B cell (primary cell): ENCODE data around the gene INF2. TPM values are rescaled to one million over a fixed set of nuclear protein-coding genes. Genes with fewer than 3 reads are reported as not detected.

Experiments used
- ATAC-seq: fragments of 200-7000 bp; cut with Tn5 transposase; one replicate; pipeline ENCODE4 v1.10.0; 2021; ENCODE audit warnings: low read depth, mild to moderate bottlenecking, moderate number of reproducible peaks, moderate library complexity
- CTCF ChIA-PET: fragments of 350-600 bp; sonication (Branson Sonifier 250); formaldehyde crosslinking; loops from one replicate; lab custom pipeline; 2021; ENCODE audit warnings: antibody characterized with exemption, inconsistent platforms; lab: Charles Lee
- POLR2A ChIA-PET: fragments of 350-600 bp; sonication (Branson Sonifier 250); formaldehyde crosslinking; loops from one replicate; lab custom pipeline; 2021; ENCODE audit warnings: antibody characterized with exemption; lab: Charles Lee
- DNase-seq: peaks from one replicate; pipeline ENCODE4 v3.0.0; 2013
- H2AFZ ChIP-seq: 2 replicates; pipeline ENCODE4 v1.6.1; 2012; ENCODE audit warnings: mild to moderate bottlenecking, low read depth, low read length; ENCODE audit not compliant: insufficient read depth, poor library complexity, severe bottlenecking
- H3K27ac ChIP-seq, 2 donors: 1 replicate in 1 of 2; 2 replicates in 1 of 2; pipeline ENCODE4 v1.5.1; 2012 to 2013; ENCODE audit warnings: low read length in 2 of 2, mild to moderate bottlenecking in 2 of 2, moderate library complexity in 1 of 2
- H3K27me3 ChIP-seq, 4 experiments: fragments of 200-600 bp in 1 of 4; sonication (generic) in 1 of 4; replicated peaks in 1 of 4; 1 replicate in 2 of 4; 2 replicates in 2 of 4; pipeline versions ENCODE4 v1.6.1 to v1.7.0; 2013 to 2016; ENCODE audit warnings: low read length in 3 of 4, mild to moderate bottlenecking in 2 of 4, mixed read lengths in 1 of 4, moderate library complexity in 1 of 4; ENCODE audit not compliant: insufficient read depth in 4 of 4, control insufficient read depth in 3 of 4; ENCODE audit errors: control extremely low read depth in 1 of 4
- H3K36me3 ChIP-seq, 2 experiments: replicated peaks in 1 of 2; 1 replicate in 1 of 2; 2 replicates in 1 of 2; pipeline versions ENCODE4 v1.6.1 to v1.7.1; 2013; ENCODE audit warnings: low read length in 1 of 2; ENCODE audit not compliant: insufficient read depth in 2 of 2, control insufficient read depth in 1 of 2; ENCODE audit errors: control extremely low read depth in 1 of 2, extremely low read depth in 1 of 2
- H3K4me1 ChIP-seq, 2 donors: fragments of 200-600 bp in 1 of 2; sonication (generic) in 1 of 2; 1 replicate in 1 of 2; 2 replicates in 1 of 2; pipeline versions ENCODE4 v1.5.1 to v1.6.1; 2013 to 2017; ENCODE audit warnings: low read length in 2 of 2; ENCODE audit not compliant: control insufficient read depth in 2 of 2, insufficient read depth in 2 of 2
- H3K4me2 ChIP-seq: replicated peaks from 2 replicates; pipeline ENCODE3; 2012; ENCODE audit warnings: mild to moderate bottlenecking, low read depth, low read length; ENCODE audit not compliant: poor library complexity, severe bottlenecking
- H3K4me3 ChIP-seq, 5 experiments: fragments of 200-600 bp in 1 of 5; sonication (generic) in 1 of 5; 1 replicate in 3 of 5; 2 replicates in 2 of 5; pipeline versions ENCODE4 v1.5.1 to v1.7.0; 2011 to 2016; ENCODE audit warnings: low read length in 4 of 5, mild to moderate bottlenecking in 4 of 5, low read depth in 2 of 5, control low read depth in 1 of 5, moderate library complexity in 1 of 5; ENCODE audit not compliant: insufficient read depth in 1 of 5; ENCODE audit errors: control extremely low read depth in 1 of 5, extremely low read depth in 1 of 5
- H3K79me2 ChIP-seq: fragments of 200-600 bp; sonication (generic); one replicate; pipeline ENCODE4 v1.6.0; 2016; ENCODE audit warnings: low read length; ENCODE audit not compliant: control insufficient read depth, insufficient read depth
- H3K9ac ChIP-seq: fragments of 200-600 bp; sonication (generic); 2 replicates; pipeline ENCODE4 v1.6.1; 2017; ENCODE audit warnings: mild to moderate bottlenecking, low read length, moderate library complexity
- H3K9me3 ChIP-seq, 3 donors: one replicate each; pipeline versions ENCODE4 v1.6.1 to v1.7.1; 2013; ENCODE audit warnings: low read length in 2 of 3; ENCODE audit not compliant: control insufficient read depth in 2 of 3, insufficient read depth in 1 of 3; ENCODE audit errors: control extremely low read depth in 1 of 3
- H4K20me1 ChIP-seq: 2 replicates; pipeline ENCODE4 v1.6.0; 2012; ENCODE audit warnings: mild to moderate bottlenecking, low read length; ENCODE audit not compliant: insufficient read depth, control insufficient read depth, poor library complexity, severe bottlenecking
- H3K27ac Mint-ChIP-seq: one replicate; pipeline ENCODE4 v1.8.0; 2021; ENCODE audit warnings: mixed read lengths
- H3K27me3 Mint-ChIP-seq: one replicate; pipeline ENCODE4 v1.8.0; 2021; ENCODE audit warnings: mixed read lengths
- H3K4me1 Mint-ChIP-seq: one replicate; pipeline ENCODE4 v1.8.0; 2021; ENCODE audit warnings: mixed read lengths
- H3K4me3 Mint-ChIP-seq: one replicate; pipeline ENCODE4 v1.8.0; 2021; ENCODE audit warnings: mixed read lengths
- H3K9me3 Mint-ChIP-seq: one replicate; pipeline ENCODE4 v1.8.0; 2022; ENCODE audit warnings: mixed read lengths; ENCODE audit not compliant: insufficient read depth
- CTCF ChIP-seq: fragments of 200-600 bp; IDR thresholded peaks from one replicate; pipeline ENCODE4 v1.8.0; 2022; ENCODE audit warnings: antibody characterized with exemption, mild to moderate bottlenecking
- EZH2 ChIP-seq: IDR thresholded peaks from 2 replicates; pipeline ENCODE4 v1.6.1; 2012; ENCODE audit warnings: borderline replicate concordance, low read depth, mild to moderate bottlenecking, moderate library complexity, low read length; ENCODE audit not compliant: insufficient read depth, poor library complexity, severe bottlenecking
- WGBS: methylation state at CpG from one replicate; pipeline ENCODE4 v1.1.5; 2013; ENCODE audit warnings: missing lambda C conversion rate; ENCODE audit not compliant: insufficient coverage; 5-methylcytosine and 5-hydroxymethylcytosine counted together
- intact Hi-C: fragments of 100-400 bp; cut with micrococcal nuclease; formaldehyde crosslinking; loops from one replicate; pipeline ENCODE4 v1.10.0; 2022
- polyA plus RNA-seq: library from polyadenylated mRNA; depleted of rRNA; stranded (reverse); fragments of >200 nt; gene quantifications from 2 replicates; pipeline ENCODE4 v1.2.3, GENCODE V29; 2012
- total RNA-seq, 2 donors: library from RNA; stranded (reverse); fragments of 120-200 nt in 1 of 2; gene quantifications; 1 replicate in 1 of 2; 2 replicates in 1 of 2; pipeline versions ENCODE4 v1.2.3 to v1.2.4, GENCODE V29; 2013 to 2022

Gene INF2
- total and polyA plus RNA-seq, 2 donors (not counting 1 experiment from before 2014, with no cell fraction given), result 90.2 to 100 TPM

- CTCF ChIA-PET, result interaction anchor here (1.1 to 2.5 kb wide), 4 partner anchors 9 to 54 kb away, joined by 3 to 5 read pairs (median 4); no protein-coding TSS in a partner anchor
- peak overlapping the region; percentile 55 to 63 for H3K27ac ChIP-seq
Measured at GRCh38 chr14:104694475-104694950, 5.1 kb downstream of the INF2 start.

More at GRCh38 chr14:104694475-104694950, 5.1 kb downstream of the INF2 start:
- ATAC-seq (no peak), DNase-seq (no peak)
- no peak overlapping the region for H2AFZ ChIP-seq
- no peaks in the 10 kb centered on the region for H3K27me3 ChIP-seq
- H3K4me1 Mint-ChIP-seq, result peaks cover 43% of the 10 kb centered on the region
- H4K20me1 ChIP-seq, result peaks cover 93% of the 10 kb centered on the region
- H3K9ac ChIP-seq, result peak overlapping the region; percentile 43
- POLR2A ChIA-PET, result interaction anchor here (0.6 kb wide), 1 partner anchor 110 kb away, joined by 3 read pairs; no protein-coding TSS in a partner anchor
- H3K27me3 Mint-ChIP-seq, result no peaks in the 10 kb centered on the region
- peaks cover 86% of the 10 kb centered on the region for H3K79me2 ChIP-seq
- 95% methylated on average over 15 of the region's 15 CpGs for WGBS
- peaks cover 0 to 14% of the 10 kb centered on the region in 2 experiments for H3K36me3 ChIP-seq
- H3K9me3 ChIP-seq, result no peaks in the 10 kb centered on the region
- peak overlapping the region; percentile 69 for H3K4me2 ChIP-seq
- peaks cover 26 to 61% of the 10 kb centered on the region in 2 donors for H3K4me1 ChIP-seq
- no peak overlapping the region for H3K4me3 ChIP-seq
- no peak overlapping the region for H3K4me3 Mint-ChIP-seq
- H3K9me3 Mint-ChIP-seq, result no peaks in the 10 kb centered on the region
- TF ChIP-seq CTCF (no peak), EZH2 (no peak)
- intact Hi-C loops, result no loop called here
- peak overlapping the region; percentile 70 for H3K27ac Mint-ChIP-seq
